Activated naive CD8-positive, alpha-beta T cell treated with anti-CD3 and anti-CD28 coated beads for 36 hours (primary cell): ENCODE data around the gene GALNT18. TPM values are rescaled to one million over a fixed set of nuclear protein-coding genes. Genes with fewer than 3 reads are reported as not detected.

Source experiments
- DNase-seq: peaks from one replicate; pipeline ENCODE4 v3.0.0; 2021
- H3K27ac Mint-ChIP-seq: one replicate; pipeline ENCODE4 v1.8.0; 2022; ENCODE audit warnings: mild to moderate bottlenecking, moderate library complexity, mixed read lengths
- H3K27me3 Mint-ChIP-seq: one replicate; pipeline ENCODE4 v1.8.0; 2022; ENCODE audit warnings: mild to moderate bottlenecking, mixed read lengths
- H3K36me3 Mint-ChIP-seq: one replicate; pipeline ENCODE4 v1.8.0; 2021; ENCODE audit warnings: mild to moderate bottlenecking, mixed read lengths
- H3K4me1 Mint-ChIP-seq: one replicate; pipeline ENCODE4 v1.8.0; 2021; ENCODE audit warnings: mixed read lengths
- H3K4me3 Mint-ChIP-seq: one replicate; pipeline ENCODE4 v1.8.0; 2022; ENCODE audit warnings: mild to moderate bottlenecking, moderate library complexity, mixed read lengths
- H3K9me3 Mint-ChIP-seq: one replicate; pipeline ENCODE4 v1.8.0; 2022; ENCODE audit warnings: mixed read lengths
- total RNA-seq, 2 experiments: library from RNA; stranded (reverse); gene quantifications; one replicate each; pipeline ENCODE4 v1.2.3, GENCODE V29; 2021

GALNT18 gene
- total RNA-seq, 2 experiments from 2014 or later: 10.0 to 10.5 TPM

DNA sequence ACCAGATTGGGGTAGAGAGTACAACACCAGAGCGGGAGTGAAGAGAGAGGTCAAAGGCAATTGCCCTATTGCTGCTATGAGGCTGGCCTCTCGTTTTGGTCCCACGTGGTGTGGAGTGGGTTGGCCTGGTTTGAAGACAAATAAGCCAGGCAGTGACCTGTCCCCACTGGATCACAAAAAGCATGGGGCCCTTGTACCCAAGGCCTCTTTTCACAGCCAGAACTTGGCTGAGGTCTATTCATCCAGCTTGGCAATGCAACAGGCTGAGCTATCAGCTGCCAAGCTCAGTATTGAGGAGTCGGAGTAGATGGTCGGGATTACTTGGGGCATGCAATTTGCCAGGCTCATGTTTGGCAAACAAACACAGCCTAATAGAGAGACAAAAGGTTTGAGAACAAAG is 19.2 kb upstream of the GALNT18 start:
- DNase-seq: no peak
- peaks cover 8% of the 10 kb centered on the region for H3K9me3 Mint-ChIP-seq

DNA sequence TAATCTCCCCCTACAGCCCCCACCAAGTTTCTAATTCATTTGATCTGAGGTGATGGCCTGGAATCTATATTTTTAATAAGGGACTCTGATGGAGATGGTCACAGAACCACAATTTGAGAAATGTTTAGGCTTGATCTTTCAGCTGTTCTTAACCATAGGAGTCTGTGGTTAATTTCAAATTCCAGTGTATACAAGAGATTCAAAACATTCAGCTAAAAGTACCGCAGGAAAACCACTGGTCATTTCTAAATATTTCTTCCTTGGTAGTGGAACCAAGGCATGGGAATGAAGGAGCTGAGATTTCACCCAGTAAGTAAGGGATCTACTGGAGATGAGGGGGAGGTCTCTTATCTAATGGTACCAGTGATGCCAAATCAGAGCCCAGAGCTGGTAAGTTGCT is 18.3 kb upstream of the GALNT18 start:
- Mint-ChIP-seq H3K27ac (no peak overlapping the region), H3K36me3 (peaks cover 2% of the 10 kb centered on the region), H3K4me1 (no peaks in the 10 kb centered on the region), H3K9me3 (peaks cover 8% of the 10 kb centered on the region), H3K4me3 (no peak overlapping the region), H3K27me3 (peaks cover 20% of the 10 kb centered on the region)
- DNase-seq: no peak

More for the DNA sequence above, 19.2 kb upstream of the GALNT18 start:
- Mint-ChIP-seq H3K27ac (no peak overlapping the region), H3K36me3 (peaks cover 2% of the 10 kb centered on the region), H3K4me3 (no peak overlapping the region), H3K4me1 (no peaks in the 10 kb centered on the region), H3K27me3 (peaks cover 25% of the 10 kb centered on the region)

- Mint-ChIP-seq H3K36me3 (no peaks in the 10 kb centered on the region), H3K27ac (no peak overlapping the region), H3K9me3 (no peaks in the 10 kb centered on the region), H3K4me3 (no peak overlapping the region), H3K4me1 (no peaks in the 10 kb centered on the region), H3K27me3 (peaks cover 17% of the 10 kb centered on the region)
- DNase-seq: no peak
Observed at GRCh38 chr11:11636671-11637070, 14.9 kb upstream of the GALNT18 start.

GRCh38 chr11:11635443-11635842 is 13.6 kb upstream of the GALNT18 start:
- H3K27me3 Mint-ChIP-seq: peaks cover 11% of the 10 kb centered on the region
- H3K36me3 Mint-ChIP-seq: no peaks in the 10 kb centered on the region

DNA sequence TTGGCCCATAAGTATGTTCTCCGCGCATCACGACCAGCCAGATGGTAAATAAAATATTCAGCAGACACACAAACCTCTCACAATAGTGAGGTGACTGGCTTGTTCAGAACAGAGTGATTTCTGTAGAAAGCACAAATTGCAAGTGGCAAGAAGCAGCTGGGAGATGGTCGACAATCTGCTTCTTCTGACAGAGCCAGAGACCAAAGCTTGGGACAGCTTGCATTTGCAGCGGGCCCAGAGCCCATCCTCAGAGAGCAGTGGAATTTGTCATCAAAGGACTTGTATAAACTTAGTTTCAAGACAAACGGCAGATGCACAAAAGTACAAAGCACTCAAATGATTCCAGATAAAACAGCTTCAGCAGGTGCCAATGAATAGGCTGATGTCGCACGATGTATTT is 7.6 kb upstream of the GALNT18 start:
- Mint-ChIP-seq H3K27me3 (peaks cover 27% of the 10 kb centered on the region), H3K9me3 (no peaks in the 10 kb centered on the region), H3K27ac (no peak overlapping the region), H3K4me1 (no peaks in the 10 kb centered on the region), H3K4me3 (no peak overlapping the region), H3K36me3 (no peaks in the 10 kb centered on the region)
- no peak for DNase-seq

More at GRCh38 chr11:11635443-11635842, 13.6 kb upstream of the GALNT18 start:
- Mint-ChIP-seq H3K4me3 (no peak overlapping the region), H3K4me1 (no peaks in the 10 kb centered on the region), H3K9me3 (no peaks in the 10 kb centered on the region), H3K27ac (no peak overlapping the region)
- no peak for DNase-seq

GRCh38 chr11:11628651-11629050 is 6.8 kb upstream of the GALNT18 start:
- Mint-ChIP-seq H3K9me3 (no peaks in the 10 kb centered on the region), H3K27me3 (peaks cover 33% of the 10 kb centered on the region), H3K4me1 (no peaks in the 10 kb centered on the region), H3K27ac (no peak overlapping the region), H3K4me3 (no peak overlapping the region), H3K36me3 (no peaks in the 10 kb centered on the region)
- no peak for DNase-seq

DNA sequence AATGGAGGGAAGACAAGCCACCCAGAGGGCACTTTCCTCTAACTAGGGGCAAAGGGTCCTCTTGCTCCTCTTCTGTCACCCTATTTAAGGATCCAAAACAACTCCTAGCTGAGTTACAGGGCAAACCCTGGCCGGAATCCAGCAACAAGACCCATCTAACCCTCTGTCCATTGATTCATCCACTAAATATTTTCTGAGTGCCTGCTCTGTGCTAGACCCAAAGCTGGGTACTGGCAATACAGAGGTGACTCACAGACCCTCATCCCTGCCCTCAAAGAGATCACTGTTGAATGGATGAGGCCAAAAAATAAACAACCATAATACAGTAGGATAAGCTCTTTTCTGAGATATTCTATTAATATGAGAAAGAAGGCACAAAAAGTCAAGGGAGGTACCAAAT is 4.3 kb upstream of the GALNT18 start:
- Mint-ChIP-seq H3K9me3 (no peaks in the 10 kb centered on the region), H3K4me1 (no peaks in the 10 kb centered on the region), H3K27me3 (peaks cover 47% of the 10 kb centered on the region), H3K27ac (no peak overlapping the region), H3K4me3 (no peak overlapping the region), H3K36me3 (no peaks in the 10 kb centered on the region)
- no peak for DNase-seq

GRCh38 chr11:11624926-11625325 is 3.1 kb upstream of the GALNT18 start:
- Mint-ChIP-seq H3K27ac (no peak overlapping the region), H3K27me3 (peaks cover 55% of the 10 kb centered on the region)
- DNase-seq: no peak

DNA sequence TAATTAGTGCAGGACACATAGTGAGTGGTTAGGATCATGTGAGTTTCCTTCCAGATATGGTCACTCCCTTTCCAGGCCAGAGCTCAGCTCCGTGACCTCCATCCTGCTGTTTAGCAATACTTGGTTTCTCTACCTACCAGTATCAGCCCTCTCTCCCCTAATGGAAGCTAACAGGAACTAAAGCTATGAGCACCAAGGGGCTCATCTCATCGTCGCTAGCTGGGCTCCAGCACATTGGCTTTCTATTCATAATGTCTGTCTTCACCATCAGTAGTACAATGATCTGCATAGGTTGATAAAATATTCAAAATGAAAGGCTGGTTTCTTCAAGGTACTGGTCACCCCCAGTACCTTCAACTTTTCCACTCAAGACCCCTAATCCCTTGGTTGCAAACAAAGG is 2.4 kb upstream of the GALNT18 start:
- H3K4me3 Mint-ChIP-seq: no peak overlapping the region
- no peaks in the 10 kb centered on the region for H3K36me3 Mint-ChIP-seq
- H3K27ac Mint-ChIP-seq: no peak overlapping the region
- H3K4me1 Mint-ChIP-seq: peaks cover 4% of the 10 kb centered on the region
- H3K27me3 Mint-ChIP-seq: peaks cover 59% of the 10 kb centered on the region
- DNase-seq: no peak
- H3K9me3 Mint-ChIP-seq: no peaks in the 10 kb centered on the region

More at GRCh38 chr11:11624926-11625325, 3.1 kb upstream of the GALNT18 start:
- Mint-ChIP-seq H3K4me1 (peaks cover 2% of the 10 kb centered on the region), H3K4me3 (no peak overlapping the region), H3K9me3 (no peaks in the 10 kb centered on the region), H3K36me3 (no peaks in the 10 kb centered on the region)

GRCh38 chr11:11622772-11623171 is 967 bp upstream of the GALNT18 start:
- H3K4me3 Mint-ChIP-seq: no peak overlapping the region
- H3K36me3 Mint-ChIP-seq: no peaks in the 10 kb centered on the region
- no peak overlapping the region for H3K27ac Mint-ChIP-seq
- peaks cover 63% of the 10 kb centered on the region for H3K27me3 Mint-ChIP-seq
- peaks cover 7% of the 10 kb centered on the region for H3K4me1 Mint-ChIP-seq
- H3K9me3 Mint-ChIP-seq: no peaks in the 10 kb centered on the region
- no peak for DNase-seq

DNA sequence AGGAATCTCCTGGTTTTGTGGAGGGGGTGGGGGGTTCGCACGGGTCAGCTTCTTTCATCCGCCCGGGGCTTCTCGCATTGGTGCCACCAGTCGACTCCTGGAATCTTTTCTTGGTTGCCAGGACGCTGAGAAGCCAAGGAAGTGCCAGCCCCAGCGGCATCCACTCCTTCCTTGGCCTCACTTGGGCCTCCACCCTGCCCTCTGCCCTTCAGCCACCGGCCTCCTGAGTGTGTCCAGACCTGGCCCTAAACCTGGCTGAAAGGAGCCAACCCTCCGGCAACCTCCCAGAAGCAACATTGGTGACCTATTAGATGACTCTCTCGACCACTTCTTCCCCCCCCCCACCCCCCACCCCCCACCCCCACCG is 518 bp upstream of the GALNT18 start:
- no peak overlapping the region for H3K4me3 Mint-ChIP-seq
- no peaks in the 10 kb centered on the region for H3K36me3 Mint-ChIP-seq
- no peaks in the 10 kb centered on the region for H3K9me3 Mint-ChIP-seq
- H3K27ac Mint-ChIP-seq: no peak overlapping the region
- peaks cover 68% of the 10 kb centered on the region for H3K27me3 Mint-ChIP-seq
- H3K4me1 Mint-ChIP-seq: peaks cover 9% of the 10 kb centered on the region
- no peak for DNase-seq

DNA sequence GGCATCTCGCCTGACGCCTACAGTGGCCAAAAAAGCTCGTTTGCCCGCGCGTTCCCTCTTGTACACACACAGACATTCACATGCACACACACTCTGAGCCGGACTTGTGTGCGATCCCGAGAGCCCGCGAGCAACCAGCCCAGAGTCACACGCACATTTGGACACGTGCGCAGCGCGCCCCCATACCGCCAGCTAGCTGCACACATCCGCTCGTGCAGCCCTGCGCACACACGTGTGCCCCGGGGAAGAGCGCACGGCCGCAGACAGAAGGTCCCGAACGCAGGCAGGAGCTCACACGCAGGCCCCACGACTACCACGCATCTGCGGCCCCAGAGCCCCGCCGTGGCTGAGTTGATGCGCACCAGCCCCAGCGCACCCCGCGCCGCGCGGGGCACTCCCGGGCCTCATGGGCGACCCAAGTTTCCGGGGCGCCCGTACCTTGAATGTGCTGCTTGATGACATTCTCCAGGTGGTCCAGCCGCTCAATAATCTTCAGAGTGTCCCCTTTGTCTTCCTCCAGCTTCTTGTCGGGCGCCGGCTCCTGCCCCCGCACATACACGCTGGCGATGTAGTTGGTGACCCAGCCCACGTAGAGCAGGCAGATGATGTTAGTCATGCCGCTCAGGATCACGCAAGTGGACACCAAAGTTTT is 758 bp downstream of the GALNT18 start:
- H3K27me3 Mint-ChIP-seq: peaks cover 75% of the 10 kb centered on the region
- no peaks in the 10 kb centered on the region for H3K36me3 Mint-ChIP-seq
- no peak overlapping the region for H3K27ac Mint-ChIP-seq
- DNase-seq: peak; percentile 43
- peak overlapping the region; percentile 83 for H3K4me3 Mint-ChIP-seq
- peaks cover 9% of the 10 kb centered on the region for H3K4me1 Mint-ChIP-seq
- H3K9me3 Mint-ChIP-seq: no peaks in the 10 kb centered on the region

DNA sequence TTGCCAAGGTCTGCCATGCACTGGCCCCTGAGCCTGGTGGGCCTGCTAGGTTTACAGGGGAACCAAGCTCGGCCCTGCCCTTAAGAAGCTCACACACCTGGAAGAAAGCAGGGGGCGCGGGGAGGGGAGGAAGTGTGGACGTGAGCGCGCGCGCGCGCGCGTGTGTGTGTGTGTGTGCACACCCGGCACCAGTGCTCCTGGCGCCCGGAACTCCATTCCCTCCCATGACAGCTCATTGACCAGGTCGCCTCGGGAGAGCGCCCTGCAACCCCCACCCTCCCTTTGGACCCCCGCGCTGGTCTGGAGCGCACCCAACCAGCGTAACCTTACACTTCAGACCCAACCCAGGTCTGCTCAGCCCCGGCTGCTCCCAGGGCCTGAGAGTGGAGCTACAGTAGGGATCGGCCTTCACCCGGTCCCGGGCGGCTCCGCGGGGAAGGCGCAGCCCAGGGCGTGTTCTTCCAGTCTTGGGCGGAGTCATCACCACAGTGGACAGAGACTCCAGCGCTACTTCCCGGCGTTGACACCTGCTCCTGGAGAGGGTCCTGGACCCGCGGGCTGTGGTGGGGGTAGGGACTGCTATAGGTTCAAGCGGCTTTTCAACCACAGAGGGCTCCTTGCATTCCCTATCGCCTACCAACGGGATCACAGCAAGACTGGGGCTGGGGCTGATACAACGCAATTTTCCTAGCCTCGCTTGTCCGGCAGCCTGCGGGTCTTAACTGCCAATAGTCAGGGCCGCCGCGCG is 1.5 kb downstream of the GALNT18 start:
- Mint-ChIP-seq H3K9me3 (no peaks in the 10 kb centered on the region), H3K4me1 (peaks cover 9% of the 10 kb centered on the region), H3K36me3 (peaks cover 2% of the 10 kb centered on the region), H3K27me3 (peaks cover 74% of the 10 kb centered on the region), H3K4me3 (peak overlapping the region; percentile 83), H3K27ac (no peak overlapping the region)
- peak; percentile 10 for DNase-seq

DNA sequence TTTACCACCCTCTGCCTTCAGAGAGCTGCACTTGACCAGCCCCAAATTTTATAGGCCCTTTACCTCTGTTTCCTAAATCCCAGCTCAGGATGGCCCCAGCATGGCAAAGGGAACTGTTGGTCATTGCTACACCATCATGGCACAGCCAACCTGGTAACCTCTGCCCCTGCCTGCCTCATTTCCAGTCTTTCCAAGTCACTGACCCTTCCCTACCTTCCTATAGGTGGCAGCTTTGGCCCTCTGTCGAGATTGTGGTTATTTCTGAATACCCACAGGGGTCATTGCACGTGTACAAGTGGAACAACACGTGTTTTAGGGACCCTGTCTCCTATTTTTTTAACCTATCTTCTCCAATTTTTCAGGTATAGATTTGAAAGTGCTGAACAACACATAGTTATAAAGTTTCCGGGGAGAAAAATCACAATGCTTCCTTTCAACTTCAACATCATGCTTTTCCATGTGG is 2.8 kb downstream of the GALNT18 start:
- H3K27me3 Mint-ChIP-seq: peaks cover 64% of the 10 kb centered on the region
- no peak for DNase-seq
- H3K4me1 Mint-ChIP-seq: peaks cover 9% of the 10 kb centered on the region
- H3K4me3 Mint-ChIP-seq: peak overlapping the region; percentile 9
- peaks cover 2% of the 10 kb centered on the region for H3K36me3 Mint-ChIP-seq
- H3K27ac Mint-ChIP-seq: no peak overlapping the region
- no peaks in the 10 kb centered on the region for H3K9me3 Mint-ChIP-seq

- Mint-ChIP-seq H3K4me3 (no peak overlapping the region), H3K4me1 (peaks cover 7% of the 10 kb centered on the region), H3K27ac (no peak overlapping the region), H3K9me3 (no peaks in the 10 kb centered on the region), H3K36me3 (peaks cover 2% of the 10 kb centered on the region), H3K27me3 (peaks cover 53% of the 10 kb centered on the region)
- no peak for DNase-seq
Observed at GRCh38 chr11:11615086-11615485, 6.7 kb downstream of the GALNT18 start.

- Mint-ChIP-seq H3K9me3 (no peaks in the 10 kb centered on the region), H3K27ac (no peak overlapping the region), H3K27me3 (peaks cover 31% of the 10 kb centered on the region), H3K4me3 (no peak overlapping the region), H3K36me3 (peaks cover 2% of the 10 kb centered on the region), H3K4me1 (no peaks in the 10 kb centered on the region)
- no peak for DNase-seq
Observed at GRCh38 chr11:11612439-11612838, 9.4 kb downstream of the GALNT18 start.
